ENCODE data around the gene TRIM63. TPM values are rescaled to one million over a fixed set of nuclear protein-coding genes. Genes with fewer than 3 reads are reported as not detected.

Gene TRIM63
- total and polyA plus RNA-seq, 2 donors (not counting 1 experiment from before 2014, with no cell fraction given): not detected

- intact Hi-C loops (cut with micrococcal nuclease): no loop called here
- ATAC-seq (ENCODE audit: low read depth) (no peak), DNase-seq (no peak)
- H3K9me3 Mint-ChIP-seq (ENCODE audit: insufficient read depth): no peaks in the 10 kb centered on the region
- Histone ChIP-seq H3K4me2 (replicated peaks; ENCODE audit: low read depth, low read length, poor library complexity, severe bottlenecking) (no peak within 1 kb of the TSS), H3K4me3 (ENCODE audit: control extremely low read depth in 1 of 5, extremely low read depth in 1 of 5, insufficient read depth in 1 of 5, low read depth in 2 of 5, low read length in 4 of 5) (no peak within 1 kb of the TSS), H3K4me1 (ENCODE audit: control insufficient read depth in 2 of 2, insufficient read depth in 2 of 2, low read length in 2 of 2) (no peaks in the 10 kb centered on the region), H3K27ac (ENCODE audit: low read length in 2 of 2) (no peak within 1 kb of the TSS), H4K20me1 (ENCODE audit: control insufficient read depth, insufficient read depth, low read length, poor library complexity, severe bottlenecking) (no peaks in the 10 kb centered on the region), H2AFZ (ENCODE audit: insufficient read depth, low read depth, low read length, poor library complexity, severe bottlenecking) (no peak within 1 kb of the TSS), H3K27me3 (replicated peaks in 1 of 4; ENCODE audit: control extremely low read depth in 1 of 4, control insufficient read depth in 3 of 4, insufficient read depth in 4 of 4, low read length in 3 of 4) (peaks cover 0 to 3% (median 0%) of the 10 kb centered on the region in 4 experiments), H3K79me2 (ENCODE audit: control insufficient read depth, insufficient read depth, low read length) (no peaks in the 10 kb centered on the region), H3K36me3 (replicated peaks in 1 of 2; ENCODE audit: control extremely low read depth in 1 of 2, control insufficient read depth in 1 of 2, extremely low read depth in 1 of 2, insufficient read depth in 2 of 2, low read length in 1 of 2) (no peaks in the 10 kb centered on the region), H3K9ac (ENCODE audit: low read length) (no peak within 1 kb of the TSS), H3K9me3 (ENCODE audit: control extremely low read depth in 1 of 3, control insufficient read depth in 2 of 3, insufficient read depth in 1 of 3, low read length in 2 of 3) (no peaks in the 10 kb centered on the region)
- ChIA-PET POLR2A (no interaction called here), CTCF (no interaction called here)
- WGBS (ENCODE audit: insufficient coverage): 80% methylated on average over 15 of the region's 15 CpGs
- H3K4me1 Mint-ChIP-seq: no peaks in the 10 kb centered on the region
- H3K27me3 Mint-ChIP-seq: peaks cover 8% of the 10 kb centered on the region
- no peak within 1 kb of the TSS for H3K4me3 Mint-ChIP-seq
- no peak within 1 kb of the TSS for H3K27ac Mint-ChIP-seq
- TF ChIP-seq EZH2 (IDR thresholded peaks at IDR 0.05; ENCODE audit: borderline replicate concordance, insufficient read depth, low read depth, low read length, poor library complexity, severe bottlenecking) (no peak), CTCF (IDR thresholded peaks at IDR 0.05) (no peak)
Measured at GRCh38 chr1:26021647-26022403, 45.6 kb downstream of the TRIM63 start, which contains the start of gene EXTL1. EXTL1 (plus strand) TSS chr1:26021775; CDS start chr1:26022647, 872 bp downstream.

GRCh38 chr1:26020941-26021646 is 46.3 kb downstream of the TRIM63 start:
- Mint-ChIP-seq H3K9me3 (ENCODE audit: insufficient read depth) (no peaks in the 10 kb centered on the region), H3K4me3 (no peak overlapping the region), H3K27me3 (peaks cover 8% of the 10 kb centered on the region), H3K27ac (no peak overlapping the region), H3K4me1 (no peaks in the 10 kb centered on the region)
- Histone ChIP-seq H2AFZ (ENCODE audit: insufficient read depth, low read depth, low read length, poor library complexity, severe bottlenecking) (no peak overlapping the region), H3K4me3 (ENCODE audit: control extremely low read depth in 1 of 5, extremely low read depth in 1 of 5, insufficient read depth in 1 of 5, low read depth in 2 of 5, low read length in 4 of 5) (no peak overlapping the region), H4K20me1 (ENCODE audit: control insufficient read depth, insufficient read depth, low read length, poor library complexity, severe bottlenecking) (no peaks in the 10 kb centered on the region), H3K4me1 (ENCODE audit: control insufficient read depth in 2 of 2, insufficient read depth in 2 of 2, low read length in 2 of 2) (no peaks in the 10 kb centered on the region), H3K27me3 (replicated peaks in 1 of 4; ENCODE audit: control extremely low read depth in 1 of 4, control insufficient read depth in 3 of 4, insufficient read depth in 4 of 4, low read length in 3 of 4) (peaks cover 0 to 3% (median 0%) of the 10 kb centered on the region in 4 experiments), H3K36me3 (replicated peaks in 1 of 2; ENCODE audit: control extremely low read depth in 1 of 2, control insufficient read depth in 1 of 2, extremely low read depth in 1 of 2, insufficient read depth in 2 of 2, low read length in 1 of 2) (no peaks in the 10 kb centered on the region), H3K4me2 (replicated peaks; ENCODE audit: low read depth, low read length, poor library complexity, severe bottlenecking) (no peak overlapping the region), H3K79me2 (ENCODE audit: control insufficient read depth, insufficient read depth, low read length) (no peaks in the 10 kb centered on the region), H3K9me3 (ENCODE audit: control extremely low read depth in 1 of 3, control insufficient read depth in 2 of 3, insufficient read depth in 1 of 3, low read length in 2 of 3) (no peaks in the 10 kb centered on the region), H3K27ac (ENCODE audit: low read length in 2 of 2) (no peak overlapping the region), H3K9ac (ENCODE audit: low read length) (no peak overlapping the region)
- TF ChIP-seq CTCF (IDR thresholded peaks at IDR 0.05) (no peak), EZH2 (IDR thresholded peaks at IDR 0.05; ENCODE audit: borderline replicate concordance, insufficient read depth, low read depth, low read length, poor library complexity, severe bottlenecking) (no peak)
- no peak for ATAC-seq (ENCODE audit: low read depth)
- no peak for DNase-seq
- CTCF ChIA-PET: interaction anchor here (1.0 kb wide), 1 partner anchor 768 kb away, joined by 3 read pairs; no protein-coding TSS in a partner anchor
- 72% methylated on average over 4 of the region's 6 CpGs for WGBS (ENCODE audit: insufficient coverage)
- POLR2A ChIA-PET: no interaction called here
- intact Hi-C loops (cut with micrococcal nuclease): no loop called here

All from B cell (primary cell).